Measurements from ENCODE around the gene CELF4.

- no peak for TF ChIP-seq POLR2AphosphoS5 (IDR thresholded peaks at IDR 0.05; ENCODE audit: borderline replicate concordance, low read depth, low read length)
- no peak for TF ChIP-seq EZH2 (IDR thresholded peaks at IDR 0.05)
These were observed 238.5 kb downstream of the CELF4 start for GRCh38 chr18:37327063-37327577.

Measured in SK-N-MC (cell line).